GM08714 (cell line): Measurements from ENCODE around the gene NPAS3.

ENCODE experiments used
- H3K4me3 ChIP-seq: fragments of 200-500 bp; sonication (Bioruptor generic); 2 replicates; pipeline ENCODE4 v1.5.1; 2014; ENCODE audit warnings: mild to moderate bottlenecking, low read length, inconsistent platforms
- ZNF274 ChIP-seq: IDR thresholded peaks from 2 replicates; pipeline ENCODE4 v1.6.1; 2012; ENCODE audit warnings: mild to moderate bottlenecking, low read depth, low read length

Gene NPAS3

DNA sequence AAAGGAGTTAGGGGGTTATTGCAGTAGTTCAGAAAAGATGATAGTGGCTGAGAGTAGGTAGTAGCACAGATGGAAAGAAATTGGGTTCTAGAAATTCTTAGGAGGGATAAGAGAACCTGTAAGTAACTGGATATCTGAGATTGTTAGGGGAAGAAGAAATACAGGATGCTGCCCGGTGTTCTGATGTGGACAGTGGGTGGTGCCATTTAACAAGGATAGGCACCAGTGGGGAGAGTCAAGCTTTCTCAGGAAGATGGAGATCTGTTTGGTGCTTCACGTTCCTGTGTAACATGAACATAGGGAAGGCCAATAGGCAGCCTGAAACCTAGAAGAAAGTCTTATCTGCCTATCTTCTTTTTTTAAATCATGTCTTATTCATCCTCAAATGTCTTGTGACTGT lies 245.9 kb downstream of the NPAS3 start:
- TF ChIP-seq ZNF274, result no peak
- no peak overlapping the region for H3K4me3 ChIP-seq

DNA sequence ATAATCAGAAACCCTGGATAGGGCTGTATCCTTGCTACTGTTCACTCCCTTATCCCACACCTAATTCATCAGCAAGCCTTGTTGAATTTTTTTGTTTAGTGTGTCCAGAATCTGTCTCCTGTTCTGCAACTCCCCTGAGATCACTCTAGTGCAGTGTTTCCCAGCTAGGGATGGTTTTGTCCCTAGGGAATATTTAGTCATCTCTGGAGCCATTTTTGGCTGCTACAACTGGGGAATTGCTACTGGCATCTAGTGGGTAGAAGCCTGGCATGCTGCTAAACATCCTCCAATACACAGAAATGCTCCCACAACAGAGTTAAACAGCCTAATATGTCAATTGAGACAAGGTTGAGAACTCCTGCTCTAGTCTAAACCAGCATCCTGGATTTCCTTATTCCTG lies 248.0 kb downstream of the NPAS3 start:
- no peak for TF ChIP-seq ZNF274
- no peak overlapping the region for H3K4me3 ChIP-seq

DNA sequence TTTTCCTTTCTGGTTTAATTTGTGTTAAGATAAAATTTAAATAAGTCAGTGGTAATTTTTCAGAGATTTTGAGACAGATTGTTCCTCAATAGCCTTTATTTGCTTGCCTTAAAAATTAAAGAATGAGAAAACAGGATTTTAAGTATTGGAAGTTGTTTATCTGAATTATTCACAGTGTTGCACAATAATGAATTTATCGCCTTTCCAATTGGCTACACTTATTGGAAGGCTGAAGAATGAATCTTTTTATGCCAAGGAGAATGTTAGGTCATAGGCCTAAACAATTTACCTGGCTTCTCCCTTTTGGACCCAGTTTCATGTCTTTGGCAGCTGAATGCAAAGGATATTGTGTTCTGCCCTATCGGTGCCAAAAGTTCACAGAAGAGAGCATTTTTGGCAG lies 250.2 kb downstream of the NPAS3 start:
- no peak for TF ChIP-seq ZNF274
- no peak overlapping the region for H3K4me3 ChIP-seq

DNA sequence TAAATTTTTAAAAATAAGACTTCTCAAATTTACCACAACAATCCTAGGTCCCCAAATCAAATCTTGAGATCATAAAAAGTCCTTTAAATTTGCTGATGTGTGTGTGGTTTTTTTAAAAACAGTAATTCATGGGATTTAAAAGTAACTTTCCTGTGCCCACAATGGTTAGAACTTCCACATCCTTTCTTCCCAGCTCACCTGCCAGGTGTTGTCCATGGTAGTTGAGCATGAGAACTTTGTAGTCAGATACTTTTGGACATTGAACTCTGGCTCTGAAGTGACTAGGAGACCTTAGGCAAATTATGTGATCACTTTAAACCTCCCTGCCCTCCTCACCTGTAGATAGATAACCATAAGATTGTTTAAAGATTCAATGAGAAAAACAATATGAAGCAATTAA lies 253.2 kb downstream of the NPAS3 start:
- TF ChIP-seq ZNF274, result no peak
- H3K4me3 ChIP-seq, result no peak overlapping the region

DNA sequence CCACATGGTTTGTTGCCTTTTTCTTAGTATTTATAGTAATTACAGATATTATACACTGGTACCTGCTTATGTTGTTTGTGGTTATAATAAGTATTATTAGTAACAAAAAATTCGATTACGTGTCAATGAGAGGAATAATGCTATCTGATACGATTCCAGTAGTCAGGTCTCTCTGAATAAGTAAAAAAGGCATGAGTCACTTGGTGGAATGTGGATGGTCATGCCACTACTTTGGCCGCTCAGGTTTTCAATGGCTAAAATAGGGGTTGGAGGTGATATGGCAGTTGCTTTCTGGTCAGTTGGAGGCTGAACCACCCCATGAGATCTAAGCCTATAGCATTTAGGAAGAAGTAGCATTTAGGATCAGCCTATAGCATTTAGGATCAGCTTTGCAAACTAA lies 255.9 kb downstream of the NPAS3 start:
- no peak overlapping the region for H3K4me3 ChIP-seq
- no peak for TF ChIP-seq ZNF274

DNA sequence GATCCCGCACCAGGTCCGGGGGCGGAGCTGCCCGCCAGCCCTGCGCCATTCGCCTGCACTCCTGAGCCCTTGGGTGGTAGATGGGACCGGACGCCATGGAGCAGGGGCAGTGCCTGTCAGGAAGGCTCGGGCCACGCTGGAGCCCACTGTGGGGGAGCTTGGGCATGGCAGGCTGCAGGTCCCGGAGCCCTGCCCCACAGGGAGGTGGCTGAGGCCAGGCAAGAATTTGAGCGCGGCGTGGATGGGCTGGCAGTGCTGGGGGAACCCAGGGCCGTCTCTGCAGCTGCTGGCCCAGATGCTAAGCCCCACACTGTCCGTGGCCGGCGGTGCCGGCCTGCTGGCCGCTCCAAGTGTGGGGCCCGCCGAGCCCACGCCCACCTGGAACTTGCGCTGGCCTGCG lies 260.0 kb downstream of the NPAS3 start:
- H3K4me3 ChIP-seq, result no peak overlapping the region
- no peak for TF ChIP-seq ZNF274

DNA sequence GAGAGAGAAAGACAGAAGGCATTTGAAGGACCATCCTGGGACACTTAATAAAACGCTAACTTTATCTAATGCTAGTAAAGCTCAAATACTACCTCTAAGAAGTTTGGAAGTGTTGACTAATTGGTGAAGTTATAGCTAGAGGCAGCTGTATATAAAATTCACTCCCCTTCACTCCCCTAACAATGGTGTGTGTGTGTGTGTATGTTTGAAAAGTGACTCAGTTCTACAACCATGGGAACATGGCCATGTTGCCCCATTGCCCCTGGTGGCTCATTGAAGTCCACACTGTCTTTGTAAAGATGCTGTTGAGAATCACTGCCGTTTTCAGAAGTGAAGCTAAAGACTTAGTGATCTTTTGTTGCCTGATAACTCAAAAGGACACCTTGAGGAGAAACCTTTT lies 262.4 kb downstream of the NPAS3 start:
- TF ChIP-seq ZNF274, result no peak
- no peak overlapping the region for H3K4me3 ChIP-seq

DNA sequence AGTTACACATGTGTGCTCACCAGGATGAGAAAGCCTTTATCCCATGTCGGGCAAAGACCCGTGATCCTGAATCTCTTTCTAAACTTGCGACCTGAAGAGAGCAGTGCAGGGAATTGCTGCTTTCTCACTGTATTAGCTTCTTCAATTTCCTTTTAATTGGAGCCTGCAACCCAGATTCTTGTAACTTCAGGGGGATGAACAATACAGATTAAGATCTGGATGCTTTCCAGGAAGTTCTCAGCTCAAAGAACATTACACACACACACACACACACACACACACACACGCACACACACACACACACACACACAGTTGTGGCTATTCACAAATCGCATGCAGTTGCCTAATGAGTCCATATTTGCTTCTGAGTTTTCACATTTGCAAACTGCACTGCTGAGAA lies 268.3 kb downstream of the NPAS3 start:
- no peak overlapping the region for H3K4me3 ChIP-seq
- TF ChIP-seq ZNF274, result no peak

DNA sequence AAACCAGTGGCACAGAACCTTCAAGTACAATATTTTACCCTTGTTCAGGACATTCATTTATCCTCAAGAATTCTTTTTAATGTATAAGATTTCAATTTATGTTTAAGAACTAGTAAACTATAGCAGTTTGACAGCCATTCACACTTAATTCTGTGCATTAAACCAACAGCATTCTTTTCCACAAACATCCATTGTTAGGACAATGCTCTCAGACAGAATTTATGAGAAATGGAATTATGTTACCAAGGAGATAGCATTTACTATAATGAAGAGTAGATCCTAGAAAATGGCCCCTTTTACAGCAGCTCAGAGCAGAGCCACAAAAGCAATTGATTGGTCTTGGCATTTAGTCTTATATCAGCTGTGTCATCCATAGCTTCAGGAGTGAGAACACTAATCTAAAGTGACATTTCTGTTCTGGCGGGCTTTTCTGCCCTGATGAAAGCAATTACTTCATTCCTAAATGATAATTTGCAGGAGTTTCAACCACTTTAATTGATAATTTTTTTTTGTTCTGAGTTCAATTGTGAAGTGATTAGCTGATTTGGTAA lies 268.9 kb downstream of the NPAS3 start:
- H3K4me3 ChIP-seq, result no peak overlapping the region
- no peak for TF ChIP-seq ZNF274

DNA sequence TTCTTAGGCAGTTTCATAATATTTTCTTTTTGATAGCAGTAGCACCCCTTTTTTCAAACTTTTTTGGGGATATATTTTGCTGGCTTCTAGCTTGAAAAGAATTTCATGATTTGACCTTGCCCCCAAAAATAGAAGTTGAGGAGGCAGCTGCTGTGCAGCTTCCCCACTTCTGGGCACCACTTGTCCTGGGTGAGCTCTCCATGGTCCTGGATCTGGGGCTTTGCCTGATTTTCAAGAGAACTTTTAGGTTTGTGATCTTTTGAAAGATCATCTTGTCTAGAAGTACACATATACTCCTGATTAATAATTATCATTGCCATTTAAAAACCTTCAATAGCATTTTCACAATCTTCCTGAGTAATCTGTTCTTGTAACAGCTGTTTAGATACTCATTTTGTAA lies 271.6 kb downstream of the NPAS3 start:
- TF ChIP-seq ZNF274, result no peak

DNA sequence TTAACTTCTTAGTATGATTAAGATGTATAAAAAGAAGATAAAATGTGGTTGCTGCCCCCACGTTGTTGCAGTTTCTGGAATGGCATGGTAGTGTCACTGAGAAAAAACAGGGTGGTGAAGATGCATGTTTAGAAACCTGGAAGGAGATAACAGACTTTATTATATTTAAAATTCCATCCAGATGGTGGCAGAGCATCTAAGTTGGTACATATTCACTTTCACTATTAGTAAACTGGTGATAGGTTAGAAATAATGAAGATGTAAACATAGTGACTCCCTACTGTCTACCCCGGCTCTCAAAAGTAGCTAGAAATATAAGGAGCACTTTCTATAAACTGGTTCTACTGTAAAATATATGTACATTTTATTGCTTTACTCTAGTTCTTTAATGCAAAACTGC lies 279.3 kb downstream of the NPAS3 start:
- TF ChIP-seq ZNF274, result no peak
- H3K4me3 ChIP-seq, result no peak overlapping the region

More for the DNA sequence above, 271.6 kb downstream of the NPAS3 start:
- H3K4me3 ChIP-seq, result no peak overlapping the region

DNA sequence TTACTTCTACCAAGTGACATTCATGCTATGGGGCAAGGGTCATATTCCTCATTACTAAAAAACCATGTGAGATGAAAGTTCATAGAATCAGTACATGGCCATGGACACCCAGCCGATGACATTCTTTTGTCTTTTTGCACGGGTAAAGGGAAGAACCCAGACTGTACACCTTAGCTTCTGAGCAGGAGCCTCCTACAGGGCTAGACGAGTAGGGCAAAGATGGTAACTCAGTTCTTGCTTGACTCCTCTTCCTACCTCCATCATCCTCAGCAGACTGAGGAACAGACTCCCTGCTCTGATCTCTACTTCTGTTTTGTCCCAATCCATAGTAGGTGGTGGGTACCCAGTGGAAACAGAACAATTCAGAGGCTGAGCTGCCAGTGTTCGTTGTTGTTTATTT lies 281.3 kb downstream of the NPAS3 start:
- no peak for TF ChIP-seq ZNF274
- no peak overlapping the region for H3K4me3 ChIP-seq

DNA sequence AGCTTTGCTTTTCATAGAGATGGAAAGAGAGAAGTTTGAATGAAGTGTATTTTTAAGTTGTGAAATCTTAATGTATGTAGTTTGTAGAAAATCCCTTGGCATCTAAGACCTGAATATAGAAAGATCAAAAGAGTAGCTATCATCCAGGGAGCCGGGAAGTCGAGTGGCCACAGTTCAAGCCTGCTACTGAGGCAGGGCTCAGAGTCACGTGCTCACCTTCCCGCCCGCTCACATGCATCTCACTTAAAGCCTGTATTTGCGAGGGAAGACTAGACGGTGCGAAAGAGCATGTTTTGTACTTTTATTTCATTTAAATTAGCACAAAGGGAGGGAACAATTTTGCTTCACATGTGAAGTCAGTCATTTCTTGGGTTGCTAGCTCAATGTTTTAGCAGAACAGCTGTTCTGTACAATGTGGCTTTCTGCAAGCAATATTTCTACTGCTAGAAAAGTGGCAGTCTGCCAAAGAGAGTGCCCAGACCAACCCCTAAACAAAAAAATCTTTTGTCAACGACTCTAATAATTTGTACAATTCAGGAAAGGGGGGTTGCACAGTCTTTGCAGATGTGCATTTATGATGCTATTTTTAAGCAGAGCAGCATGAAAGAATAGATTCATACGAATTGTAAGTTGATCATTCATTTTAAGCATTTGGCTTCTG lies 290.7 kb downstream of the NPAS3 start:
- no peak overlapping the region for H3K4me3 ChIP-seq
- TF ChIP-seq ZNF274, result no peak

DNA sequence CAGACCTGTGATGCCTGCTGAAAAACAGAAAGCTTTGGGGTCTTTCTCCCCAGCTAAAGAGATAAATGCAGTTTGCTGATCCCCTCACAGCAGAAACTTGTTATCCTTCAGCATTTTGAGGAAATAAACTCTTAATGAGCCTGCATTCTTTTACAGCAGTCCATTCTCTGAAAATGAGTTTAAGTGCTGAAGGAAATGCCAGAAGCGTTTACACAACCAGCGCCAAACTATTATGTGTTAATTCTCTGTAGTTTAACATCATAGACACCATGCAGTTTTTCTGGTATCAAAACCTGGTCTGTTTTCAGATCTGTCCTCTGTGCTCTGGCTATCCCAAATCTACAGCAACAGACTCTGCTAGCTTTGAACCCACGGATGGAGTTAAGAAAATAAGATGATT lies 291.3 kb downstream of the NPAS3 start:
- no peak overlapping the region for H3K4me3 ChIP-seq
- TF ChIP-seq ZNF274, result no peak

DNA sequence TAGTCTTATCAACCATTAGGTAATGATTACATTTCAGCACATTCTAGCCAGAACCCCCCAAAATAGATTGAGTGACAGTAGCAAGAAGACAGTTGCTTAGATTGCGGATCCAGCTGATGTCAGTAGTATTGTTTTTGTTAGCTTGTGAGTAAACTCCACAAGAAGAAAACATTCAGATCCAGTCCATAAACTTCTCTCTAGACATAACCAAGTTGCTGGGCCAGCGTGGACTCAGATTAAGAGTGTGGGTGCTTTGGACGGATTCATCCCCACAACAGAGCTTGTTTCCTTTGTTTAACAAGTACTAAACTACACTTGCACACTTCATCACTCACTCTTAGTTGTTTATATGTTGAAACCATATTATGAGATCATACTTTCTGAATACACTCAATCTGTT lies 293.4 kb downstream of the NPAS3 start:
- no peak overlapping the region for H3K4me3 ChIP-seq
- TF ChIP-seq ZNF274, result no peak
